ENCODE data around the gene JARID2. TPM values are rescaled to one million over a fixed set of nuclear protein-coding genes. Genes with fewer than 3 reads are reported as not detected.

The JARID2 gene
- total and polyA plus RNA-seq, 2 of the 8 experiments (the other 6 are each of a cell fraction or from before 2014, with no cell fraction given), result 60.1 to 239 TPM

DNA sequence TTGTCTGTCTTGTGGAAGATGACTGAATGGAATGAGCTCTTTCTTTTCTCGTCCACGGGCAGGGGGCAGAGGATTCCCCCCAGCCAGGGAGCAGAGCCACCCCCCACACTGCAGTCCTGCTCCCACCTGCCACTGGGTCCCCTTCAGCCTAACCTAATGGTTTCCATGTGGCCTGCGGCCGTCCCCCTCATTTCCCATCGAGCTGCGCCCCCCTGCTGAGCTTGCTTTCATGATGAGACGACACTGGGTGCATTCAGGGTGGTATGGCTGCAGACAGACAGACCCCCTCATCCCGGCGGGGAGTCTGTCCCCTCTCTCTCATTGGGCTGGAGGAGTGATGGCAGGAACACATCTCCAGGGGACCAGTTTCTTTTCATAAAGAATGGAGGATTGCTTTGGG lies 276.2 kb downstream of the JARID2 start:
- no peak overlapping the region for H2AFZ ChIP-seq (ENCODE audit: low read length)
- peaks cover 4 to 14% of the 10 kb centered on the region in 2 experiments for H4K20me1 ChIP-seq (replicated peaks in 1 of 2; ENCODE audit: control insufficient read depth in 1 of 2, insufficient read depth in 2 of 2, low read length in 2 of 2)
- H3K23me2 ChIP-seq (ENCODE audit: low read depth, low read length), result no peaks in the 10 kb centered on the region
- no peak overlapping the region for H3K23ac ChIP-seq (ENCODE audit: insufficient read length)
- TF ChIP-seq CHD2 (IDR thresholded peaks at IDR 0.05; ENCODE audit: low read length), result peak; percentile 7; the same call in 1 of the 2 replicates
- peak; percentile 87 for TF ChIP-seq POLR2AphosphoS5 (IDR thresholded peaks at IDR 0.05; ENCODE audit: low read depth, low read length)
- no peak for TF ChIP-seq YY1 (IDR thresholded peaks at IDR 0.05; ENCODE audit: low read depth, low read length)
- no peak for TF ChIP-seq CTBP2 (IDR thresholded peaks at IDR 0.05; ENCODE audit: borderline replicate concordance, insufficient read depth, insufficient read length, low read length)
- no peak overlapping the region for H2BK120ac ChIP-seq (replicated peaks; ENCODE audit: low read depth, low read length)
- WGBS, 2 experiments (ENCODE audit: extremely low coverage in 1 of 2, insufficient coverage in 1 of 2, insufficient read length in 1 of 2, insufficient replicate concordance in 2 of 2, low coverage in 1 of 2, low lambda C conversion rate in 2 of 2, missing lambda C conversion rate in 1 of 2), result 91% methylated on average over 9 of the region's 9 CpGs; no CpG with 5 or more reads in 1 of the 2 experiments
- H2AK5ac ChIP-seq (ENCODE audit: low read depth, low read length), result no peak overlapping the region
- no peak overlapping the region for H2BK5ac ChIP-seq (ENCODE audit: low read depth, low read length)
- no peak overlapping the region for H3K27ac ChIP-seq (ENCODE audit: low read depth, low read length)
- CTCF ChIA-PET (ENCODE audit: partially characterized antibody), result interaction anchor here (1.0 to 1.5 kb wide), 3 partner anchors 12 to 101 kb away, joined by 4 read pairs; no protein-coding TSS in a partner anchor
- H3K14ac ChIP-seq (ENCODE audit: insufficient read length), result no peak overlapping the region
- no peak overlapping the region for H3K56ac ChIP-seq (replicated peaks; ENCODE audit: insufficient read length, low read depth, low read length)
- H3K4ac ChIP-seq (replicated peaks; ENCODE audit: insufficient read length, low read depth, low read length), result no peak overlapping the region
- H4K8ac ChIP-seq (ENCODE audit: extremely low read depth, insufficient read depth, low read length), result no peak overlapping the region
- peaks cover 22% of the 10 kb centered on the region in 2 experiments for H3K9me3 ChIP-seq (ENCODE audit: insufficient read depth in 2 of 2, low read depth in 1 of 2, low read length in 1 of 2)
- no peaks in the 10 kb centered on the region for H3K79me2 ChIP-seq (ENCODE audit: control insufficient read depth in 1 of 2, insufficient read depth in 2 of 2, low read length in 2 of 2)
- H2BK15ac ChIP-seq (ENCODE audit: low read length), result no peak overlapping the region
- H3K36me3 ChIP-seq (ENCODE audit: control insufficient read depth in 2 of 4, insufficient read depth in 4 of 4, low read length in 3 of 4), result peaks cover 7 to 78% (median 51%) of the 10 kb centered on the region in 4 experiments; a peak in 7 of 8 replicates
- no peak overlapping the region for H3K9ac ChIP-seq (replicated peaks in 1 of 4; ENCODE audit: extremely low read depth in 1 of 4, low read depth in 3 of 4, low read length in 3 of 4)
- no peak overlapping the region for H4K5ac ChIP-seq (ENCODE audit: insufficient read length, low read depth, low read length)
- no peak overlapping the region for H3K18ac ChIP-seq (ENCODE audit: extremely low read depth, low read length)
- DNase-seq (ENCODE audit: low read depth in 1 of 2, low spot score in 2 of 2) (no peak), FAIRE-seq (no peak)
- H3K27me3 ChIP-seq (replicated peaks in 1 of 4; ENCODE audit: control insufficient read depth in 3 of 4, extremely low read depth in 1 of 4, insufficient read depth in 3 of 4, low read length in 3 of 4), result no peaks in the 10 kb centered on the region
- no peak overlapping the region for H4K91ac ChIP-seq (replicated peaks; ENCODE audit: insufficient read length, low read length)
- H2BK20ac ChIP-seq (ENCODE audit: low read length), result no peak overlapping the region
- H3K4me2 ChIP-seq (ENCODE audit: insufficient read depth in 1 of 2, low read depth in 2 of 2, low read length in 2 of 2), result no peak overlapping the region
- POLR2A ChIA-PET (ENCODE audit: partially characterized antibody), result interaction anchor here (0.7 to 1.4 kb wide), 7 partner anchors 11 to 103 kb away, joined by 3 to 4 read pairs (median 3); no protein-coding TSS in a partner anchor
- H2BK12ac ChIP-seq (ENCODE audit: low read depth, low read length), result no peak overlapping the region
- peaks cover 5% of the 10 kb centered on the region; the same call in 1 of the 2 replicates for H3K79me1 ChIP-seq (ENCODE audit: low read depth, low read length)
- H3K4me3 ChIP-seq (ENCODE audit: extremely low read depth in 1 of 4, insufficient read depth in 2 of 4, low read depth in 3 of 4, low read length in 4 of 4), result no peak overlapping the region
- H3K4me1 ChIP-seq (replicated peaks in 1 of 4; ENCODE audit: control insufficient read depth in 3 of 4, insufficient read depth in 4 of 4, low read length in 3 of 4), result no peaks in the 10 kb centered on the region; a peak in 1 of 7 replicates
